K562 (cell line): Measurements from ENCODE around the gene LCLAT1. TPM values are rescaled to one million over a fixed set of nuclear protein-coding genes. Genes with fewer than 3 reads are reported as not detected.

Experiments used
- ATAC-seq: fragments of 200-7000 bp; cut with Tn5 transposase; 3 replicates; pipeline ENCODE4 v1.9.1; 2020; ENCODE audit warnings: moderate library complexity
- BruUV-seq: library from RNA; stranded (reverse); fragments of 400-500 nt; replicated peaks from 2 replicates; lab custom pipeline; 2021; lab: Mats Ljungman, UMichigan
- CTCF ChIA-PET: fragments of 300-600 bp; formaldehyde crosslinking; extraction: SDS; loops from one replicate; lab custom pipeline; 2021; ENCODE audit warnings: low intra/inter-chr PET ratio; lab: Yijun Ruan, JAX
- POLR2A ChIA-PET: fragments of 300-600, 350-650 bp; sonication (Branson Sonifier 250); formaldehyde crosslinking; extraction: SDS; loops from one replicate; lab custom pipeline; 2021; ENCODE audit warnings: antibody characterized with exemption, inconsistent platforms; lab: Yijun Ruan, JAX
- DNase-seq, 4 experiments: peaks; one replicate each; pipeline versions ENCODE4 v3.0.0 to v3.0.0-alpha.2; 2011 to 2018; ENCODE audit warnings: low spot score in 3 of 4, mixed read lengths in 3 of 4; ENCODE audit errors: extremely low read depth in 1 of 4
- FAIRE-seq: peaks from 2 replicates; lab custom pipeline; 2011; peaks lifted over from hg19 to GRCh38; lab: Jason Lieb, UNC
- H2AFZ ChIP-seq: 2 replicates; pipeline ENCODE4 v1.6.0; 2011; ENCODE audit warnings: low read depth, low read length, control low read depth, inconsistent platforms
- H3K27ac ChIP-seq: fragments of 200-600 bp; 3 replicates; pipeline ENCODE4 v1.8.0; 2011; ENCODE audit warnings: low read depth, mild to moderate bottlenecking, control low read depth, inconsistent platforms, low read length, moderate library complexity, mixed read lengths; ENCODE audit errors: extremely low read depth
- H3K27me3 ChIP-seq, 2 experiments: fragments of 300-600 bp in 1 of 2; 2 replicates in 1 of 2; 3 replicates in 1 of 2; pipeline versions ENCODE4 v1.6.0 to v1.8.0; 2011; ENCODE audit warnings: inconsistent platforms in 2 of 2, low read length in 2 of 2, mild to moderate bottlenecking in 1 of 2, mixed read lengths in 1 of 2, moderate library complexity in 1 of 2; ENCODE audit not compliant: control insufficient read depth in 2 of 2, insufficient read depth in 2 of 2
- H3K36me3 ChIP-seq: fragments of 300-600 bp; 3 replicates; pipeline ENCODE4 v1.8.0; 2011; ENCODE audit warnings: mild to moderate bottlenecking, low read length, inconsistent platforms; ENCODE audit not compliant: control insufficient read depth, insufficient read depth
- H3K4me1 ChIP-seq, 2 experiments: fragments of 200-600 bp in 1 of 2; replicated peaks in 1 of 2; 2 replicates in 1 of 2; 3 replicates in 1 of 2; pipeline versions ENCODE4 v1.5.1 to v1.8.0; 2011; ENCODE audit warnings: inconsistent platforms in 2 of 2, low read length in 2 of 2, mild to moderate bottlenecking in 1 of 2, mixed read lengths in 1 of 2, moderate library complexity in 1 of 2; ENCODE audit not compliant: control insufficient read depth in 2 of 2, insufficient read depth in 2 of 2
- H3K4me2 ChIP-seq: 2 replicates; pipeline ENCODE4 v1.6.1; 2011; ENCODE audit warnings: low read length, control low read depth, inconsistent platforms, mixed read lengths; ENCODE audit not compliant: insufficient read depth
- H3K4me3 ChIP-seq: fragments of 200-600 bp; sonication (generic), shearing (Covaris generic); 2 replicates; pipeline ENCODE4 v1.5.1; 2016; ENCODE audit warnings: control low read depth, inconsistent platforms
- H3K79me2 ChIP-seq: fragments of 200-600 bp; 3 replicates; pipeline ENCODE4 v1.8.0; 2011; ENCODE audit warnings: low read length, inconsistent platforms; ENCODE audit not compliant: control insufficient read depth, insufficient read depth
- H3K9ac ChIP-seq, 2 experiments: 2 replicates each; pipeline versions ENCODE4 v1.6.0 to v1.6.1; 2011; ENCODE audit warnings: low read depth in 2 of 2, low read length in 2 of 2, control low read depth in 1 of 2, inconsistent platforms in 1 of 2, mild to moderate bottlenecking in 1 of 2, mixed read lengths in 1 of 2; ENCODE audit not compliant: insufficient read depth in 1 of 2
- H3K9me1 ChIP-seq: one replicate; pipeline ENCODE4 v1.6.0; 2011; ENCODE audit warnings: inconsistent platforms, mild to moderate bottlenecking, low read length, moderate library complexity; ENCODE audit not compliant: control insufficient read depth, insufficient read depth
- H3K9me3 ChIP-seq: replicated peaks from 2 replicates; pipeline ENCODE4 v1.5.1; 2011; ENCODE audit warnings: low read depth, low read length, inconsistent platforms; ENCODE audit not compliant: control insufficient read depth, insufficient read depth
- H4K20me1 ChIP-seq: replicated peaks from 2 replicates; pipeline ENCODE4 v1.6.1; 2011; ENCODE audit warnings: low read length, inconsistent platforms, mixed read lengths; ENCODE audit not compliant: control insufficient read depth, insufficient read depth
- BHLHE40 ChIP-seq: IDR thresholded peaks from 2 replicates; pipeline ENCODE4 v1.6.1; 2011; ENCODE audit warnings: low read length, improper control_type of control experiment
- ELF2 ChIP-seq: fragments of 250-450 bp; sonication (Bioruptor Pico); IDR thresholded peaks from 2 replicates; pipeline ENCODE4 v1.5.0; 2021; ENCODE audit warnings: mild to moderate bottlenecking
- KDM5B ChIP-seq: fragments of 200-600 bp; sonication (generic); IDR thresholded peaks from 2 replicates; pipeline ENCODE4 v1.6.1; 2012; ENCODE audit warnings: low read depth, mild to moderate bottlenecking, moderate library complexity, low read length, control low read depth, inconsistent platforms; ENCODE audit not compliant: insufficient replicate concordance
- POLR3G ChIP-seq: IDR thresholded peaks from 2 replicates; pipeline ENCODE4 v1.6.1; 2011; ENCODE audit not compliant: insufficient read length, insufficient replicate concordance; ENCODE audit errors: extremely low read depth
- RBFOX2 ChIP-seq: fragments of 200-400 bp; formaldehyde crosslinking; IDR thresholded peaks from 2 replicates; pipeline ENCODE4 v1.6.1; 2017; ENCODE audit warnings: low read depth, mild to moderate bottlenecking, low read length, moderate library complexity
- SIN3B ChIP-seq: fragments of 450-650 bp; IDR thresholded peaks from 2 replicates; pipeline ENCODE4 v1.6.1; 2017; ENCODE audit warnings: low read depth, mild to moderate bottlenecking, moderate library complexity
- ZNF165 ChIP-seq: fragments of 250-450 bp; sonication (Bioruptor Pico); IDR thresholded peaks from 2 replicates; pipeline ENCODE4 v1.4.0; 2020; ENCODE audit warnings: borderline replicate concordance
- ZNF347 ChIP-seq: fragments of 450-650 bp; formaldehyde crosslinking; IDR thresholded peaks from 2 replicates; pipeline ENCODE4 v1.4.0; 2020; ENCODE audit warnings: low read depth, mild to moderate bottlenecking, moderate library complexity
- in situ Hi-C: fragments of 300-500 bp; cut with MboI; formaldehyde crosslinking; loops from 4 replicates; pipeline ENCODE4 v1.15.0; 2018; ENCODE audit warnings: inconsistent platforms, mixed read lengths
- intact Hi-C: fragments of 100-400 bp; cut with micrococcal nuclease; formaldehyde crosslinking; loops from 2 replicates; pipeline ENCODE4 v1.14.2; 2022
- polyA plus RNA-seq, 8 experiments: library from polyadenylated mRNA; depleted of rRNA in 4 of 8; stranded (reverse) in 5 of 8; unstranded in 3 of 8; fragments of >200 nt; fragmentation: Nextera tagmentation in 2 of 8; fragmentation: Illumina TruSeq in 1 of 8; extraction: Ambion mirVana in 2 of 8; extraction: Trizol in 1 of 8; gene quantifications; 2 replicates each; pipeline versions ENCODE4 v1.2.1 to v1.2.3, GENCODE V29; 2011 to 2014; ENCODE audit warnings: inconsistent platforms in 1 of 8, missing spikeins in 1 of 8
- total RNA-seq, 7 experiments: library from RNA; depleted of rRNA in 6 of 7; stranded (reverse); fragments of >200 nt in 6 of 7; fragmentation: Illumina TruSeq in 2 of 7; extraction: Trizol in 2 of 7; gene quantifications; 2 replicates each; pipeline versions ENCODE4 v1.2.1 to v1.2.3, GENCODE V29; 2011 to 2021; ENCODE audit warnings: low replicate concordance in 1 of 7
- TF ChIP-seq, protein P1 (sequence below): fragments of 250-450 bp; sonication (Bioruptor Pico); IDR thresholded peaks from 2 replicates; pipeline ENCODE4 v1.8.0; 2021; ENCODE audit warnings: moderate library complexity, mild to moderate bottlenecking, inconsistent platforms
- TF ChIP-seq, protein P2 (sequence below), 2 experiments: fragments of 250-450 bp in 1 of 2; fragments of 450-650 bp in 1 of 2; sonication (Bioruptor Pico) in 1 of 2; IDR thresholded peaks; 2 replicates each; pipeline versions ENCODE4 v1.6.1 to v1.8.0; 2016 to 2021; ENCODE audit warnings: mild to moderate bottlenecking in 2 of 2, moderate library complexity in 2 of 2, missing compliant biosample characterization in 1 of 2, missing genetic modification characterization in 1 of 2
- TF ChIP-seq, protein P3 (sequence below): fragments of 250-450 bp; sonication (Bioruptor Pico); IDR thresholded peaks from 2 replicates; pipeline ENCODE4 v1.4.0; 2020
- TF ChIP-seq, protein P4 (sequence below): fragments of 250-450 bp; sonication (Bioruptor Pico); IDR thresholded peaks from 2 replicates; pipeline ENCODE4 v1.9.0; 2021; ENCODE audit warnings: mild to moderate bottlenecking, inconsistent platforms

Gene LCLAT1
- total and polyA plus RNA-seq, 9 of the 15 experiments (the other 6 are each of a cell fraction or from before 2014, with no cell fraction given), result 8.9 to 63.3 (median 25.4) TPM

DNA sequence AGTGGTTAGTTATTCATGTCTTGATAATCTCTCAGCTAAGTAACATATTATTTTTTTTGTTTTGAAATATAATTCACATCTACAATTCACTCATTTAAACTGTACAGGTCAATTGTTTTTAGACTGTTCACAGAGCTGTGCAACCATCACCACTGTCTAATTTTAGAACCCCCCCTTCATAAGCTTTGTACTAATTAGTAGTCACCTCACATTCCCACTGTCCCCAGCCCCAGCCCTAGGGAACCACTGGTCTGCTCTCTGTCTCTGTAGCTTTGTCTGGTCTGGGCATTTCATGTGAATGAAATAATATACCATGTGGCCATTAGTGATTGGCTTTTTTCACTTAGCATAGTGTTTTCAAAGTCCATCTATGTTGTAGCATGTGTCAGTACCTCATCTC, 55.3 kb downstream of the LCLAT1 start:
- intact Hi-C loops (no loop called here), in situ Hi-C loops (no loop called here)
- Histone ChIP-seq H3K27me3 (no peaks in the 10 kb centered on the region), H3K36me3 (peaks cover 4% of the 10 kb centered on the region; the same call in 1 of the 3 replicates), H3K4me2 (no peak overlapping the region), H3K4me3 (no peak overlapping the region), H3K9me1 (no peaks in the 10 kb centered on the region), H3K79me2 (peaks cover 29% of the 10 kb centered on the region), H3K9ac (no peak overlapping the region), H3K9me3 (peaks cover 9% of the 10 kb centered on the region), H2AFZ (no peak overlapping the region), H3K4me1 (no peaks in the 10 kb centered on the region; a peak in 1 of 5 replicates), H3K27ac (no peak overlapping the region), H4K20me1 (no peaks in the 10 kb centered on the region)
- ChIA-PET CTCF (no interaction called here), POLR2A (no interaction called here)
- DNase-seq (no peak), FAIRE-seq (no peak), ATAC-seq (no peak)
- no TSS peak for BruUV-seq
- TF ChIP-seq ELF2 (CRISPR knock-in tag) (no peak), BHLHE40 (no peak), KDM5B (no peak), ZNF347 (CRISPR knock-in tag) (no peak), POLR3G (no peak), ZNF165 (CRISPR knock-in tag) (no peak), RBFOX2 (no peak), SIN3B (no peak)
- TF ChIP-seq, protein P1, sequence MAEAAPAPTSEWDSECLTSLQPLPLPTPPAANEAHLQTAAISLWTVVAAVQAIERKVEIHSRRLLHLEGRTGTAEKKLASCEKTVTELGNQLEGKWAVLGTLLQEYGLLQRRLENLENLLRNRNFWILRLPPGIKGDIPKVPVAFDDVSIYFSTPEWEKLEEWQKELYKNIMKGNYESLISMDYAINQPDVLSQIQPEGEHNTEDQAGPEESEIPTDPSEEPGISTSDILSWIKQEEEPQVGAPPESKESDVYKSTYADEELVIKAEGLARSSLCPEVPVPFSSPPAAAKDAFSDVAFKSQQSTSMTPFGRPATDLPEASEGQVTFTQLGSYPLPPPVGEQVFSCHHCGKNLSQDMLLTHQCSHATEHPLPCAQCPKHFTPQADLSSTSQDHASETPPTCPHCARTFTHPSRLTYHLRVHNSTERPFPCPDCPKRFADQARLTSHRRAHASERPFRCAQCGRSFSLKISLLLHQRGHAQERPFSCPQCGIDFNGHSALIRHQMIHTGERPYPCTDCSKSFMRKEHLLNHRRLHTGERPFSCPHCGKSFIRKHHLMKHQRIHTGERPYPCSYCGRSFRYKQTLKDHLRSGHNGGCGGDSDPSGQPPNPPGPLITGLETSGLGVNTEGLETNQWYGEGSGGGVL (CRISPR knock-in tag), result no peak
- TF ChIP-seq, protein P2, sequence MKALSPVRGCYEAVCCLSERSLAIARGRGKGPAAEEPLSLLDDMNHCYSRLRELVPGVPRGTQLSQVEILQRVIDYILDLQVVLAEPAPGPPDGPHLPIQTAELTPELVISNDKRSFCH (CRISPR knock-in tag; IDR thresholded peaks at IDR 0.05), result no peak
- TF ChIP-seq, protein P2 (tag; IDR thresholded peaks at IDR 0.05), result no peak
- TF ChIP-seq, protein P3, sequence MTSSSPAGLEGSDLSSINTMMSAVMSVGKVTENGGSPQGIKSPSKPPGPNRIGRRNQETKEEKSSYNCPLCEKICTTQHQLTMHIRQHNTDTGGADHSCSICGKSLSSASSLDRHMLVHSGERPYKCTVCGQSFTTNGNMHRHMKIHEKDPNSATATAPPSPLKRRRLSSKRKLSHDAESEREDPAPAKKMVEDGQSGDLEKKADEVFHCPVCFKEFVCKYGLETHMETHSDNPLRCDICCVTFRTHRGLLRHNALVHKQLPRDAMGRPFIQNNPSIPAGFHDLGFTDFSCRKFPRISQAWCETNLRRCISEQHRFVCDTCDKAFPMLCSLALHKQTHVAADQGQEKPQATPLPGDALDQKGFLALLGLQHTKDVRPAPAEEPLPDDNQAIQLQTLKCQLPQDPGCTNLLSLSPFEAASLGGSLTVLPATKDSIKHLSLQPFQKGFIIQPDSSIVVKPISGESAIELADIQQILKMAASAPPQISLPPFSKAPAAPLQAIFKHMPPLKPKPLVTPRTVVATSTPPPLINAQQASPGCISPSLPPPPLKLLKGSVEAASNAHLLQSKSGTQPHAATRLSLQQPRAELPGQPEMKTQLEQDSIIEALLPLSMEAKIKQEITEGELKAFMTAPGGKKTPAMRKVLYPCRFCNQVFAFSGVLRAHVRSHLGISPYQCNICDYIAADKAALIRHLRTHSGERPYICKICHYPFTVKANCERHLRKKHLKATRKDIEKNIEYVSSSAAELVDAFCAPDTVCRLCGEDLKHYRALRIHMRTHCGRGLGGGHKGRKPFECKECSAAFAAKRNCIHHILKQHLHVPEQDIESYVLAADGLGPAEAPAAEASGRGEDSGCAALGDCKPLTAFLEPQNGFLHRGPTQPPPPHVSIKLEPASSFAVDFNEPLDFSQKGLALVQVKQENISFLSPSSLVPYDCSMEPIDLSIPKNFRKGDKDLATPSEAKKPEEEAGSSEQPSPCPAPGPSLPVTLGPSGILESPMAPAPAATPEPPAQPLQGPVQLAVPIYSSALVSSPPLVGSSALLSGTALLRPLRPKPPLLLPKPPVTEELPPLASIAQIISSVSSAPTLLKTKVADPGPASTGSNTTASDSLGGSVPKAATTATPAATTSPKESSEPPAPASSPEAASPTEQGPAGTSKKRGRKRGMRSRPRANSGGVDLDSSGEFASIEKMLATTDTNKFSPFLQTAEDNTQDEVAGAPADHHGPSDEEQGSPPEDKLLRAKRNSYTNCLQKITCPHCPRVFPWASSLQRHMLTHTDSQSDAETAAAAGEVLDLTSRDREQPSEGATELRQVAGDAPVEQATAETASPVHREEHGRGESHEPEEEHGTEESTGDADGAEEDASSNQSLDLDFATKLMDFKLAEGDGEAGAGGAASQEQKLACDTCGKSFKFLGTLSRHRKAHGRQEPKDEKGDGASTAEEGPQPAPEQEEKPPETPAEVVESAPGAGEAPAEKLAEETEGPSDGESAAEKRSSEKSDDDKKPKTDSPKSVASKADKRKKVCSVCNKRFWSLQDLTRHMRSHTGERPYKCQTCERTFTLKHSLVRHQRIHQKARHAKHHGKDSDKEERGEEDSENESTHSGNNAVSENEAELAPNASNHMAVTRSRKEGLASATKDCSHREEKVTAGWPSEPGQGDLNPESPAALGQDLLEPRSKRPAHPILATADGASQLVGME (CRISPR knock-in tag), result no peak
- TF ChIP-seq, protein P4, sequence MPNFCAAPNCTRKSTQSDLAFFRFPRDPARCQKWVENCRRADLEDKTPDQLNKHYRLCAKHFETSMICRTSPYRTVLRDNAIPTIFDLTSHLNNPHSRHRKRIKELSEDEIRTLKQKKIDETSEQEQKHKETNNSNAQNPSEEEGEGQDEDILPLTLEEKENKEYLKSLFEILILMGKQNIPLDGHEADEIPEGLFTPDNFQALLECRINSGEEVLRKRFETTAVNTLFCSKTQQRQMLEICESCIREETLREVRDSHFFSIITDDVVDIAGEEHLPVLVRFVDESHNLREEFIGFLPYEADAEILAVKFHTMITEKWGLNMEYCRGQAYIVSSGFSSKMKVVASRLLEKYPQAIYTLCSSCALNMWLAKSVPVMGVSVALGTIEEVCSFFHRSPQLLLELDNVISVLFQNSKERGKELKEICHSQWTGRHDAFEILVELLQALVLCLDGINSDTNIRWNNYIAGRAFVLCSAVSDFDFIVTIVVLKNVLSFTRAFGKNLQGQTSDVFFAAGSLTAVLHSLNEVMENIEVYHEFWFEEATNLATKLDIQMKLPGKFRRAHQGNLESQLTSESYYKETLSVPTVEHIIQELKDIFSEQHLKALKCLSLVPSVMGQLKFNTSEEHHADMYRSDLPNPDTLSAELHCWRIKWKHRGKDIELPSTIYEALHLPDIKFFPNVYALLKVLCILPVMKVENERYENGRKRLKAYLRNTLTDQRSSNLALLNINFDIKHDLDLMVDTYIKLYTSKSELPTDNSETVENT (CRISPR knock-in tag), result no peak
- TF ChIP-seq, all 486 proteins: peak for 0
